ENCODE measurements around the gene ZFP36L1.

ZFP36L1 gene

GRCh38 chr14:68810173-68811153 lies 17.6 kb upstream of the ZFP36L1 start:
- TF ChIP-seq CTCF (IDR thresholded peaks at IDR 0.05; ENCODE audit: low read depth, low read length) = no peak

GRCh38 chr14:68809524-68809923 lies 16.7 kb upstream of the ZFP36L1 start:
- DNase-seq (ENCODE audit: extremely low read depth, low read depth) = no peak
- no peak for TF ChIP-seq CTCF (IDR thresholded peaks at IDR 0.05; ENCODE audit: low read depth, low read length)

More at GRCh38 chr14:68810173-68811153, 17.6 kb upstream of the ZFP36L1 start:
- no peak for DNase-seq (ENCODE audit: extremely low read depth, low read depth)

- DNase-seq (ENCODE audit: extremely low read depth, low read depth) = no peak
- no peak for TF ChIP-seq CTCF (IDR thresholded peaks at IDR 0.05; ENCODE audit: low read depth, low read length)
These were observed 16.0 kb upstream of the ZFP36L1 start for GRCh38 chr14:68808696-68809480.

GRCh38 chr14:68807987-68808386 lies 15.1 kb upstream of the ZFP36L1 start:
- DNase-seq (ENCODE audit: extremely low read depth, low read depth) = no peak
- no peak for TF ChIP-seq CTCF (IDR thresholded peaks at IDR 0.05; ENCODE audit: low read depth, low read length)

GRCh38 chr14:68807148-68807600 lies 14.3 kb upstream of the ZFP36L1 start:
- TF ChIP-seq CTCF (IDR thresholded peaks at IDR 0.05; ENCODE audit: low read depth, low read length) = no peak
- no peak for DNase-seq (ENCODE audit: extremely low read depth, low read depth)

- no peak for TF ChIP-seq CTCF (IDR thresholded peaks at IDR 0.05; ENCODE audit: low read depth, low read length)
These were observed 13.8 kb upstream of the ZFP36L1 start for GRCh38 chr14:68806526-68807147.

More at GRCh38 chr14:68806526-68807147, 13.8 kb upstream of the ZFP36L1 start:
- DNase-seq (ENCODE audit: extremely low read depth, low read depth) = no peak

Measured in AG09319 (cell line).